HG02970 (cell line): Measurements from ENCODE around the gene FBXL2.
"Not testable (repeated sequence)": the region's sequence is repeated elsewhere in the genome, so short reads cannot be mapped to it uniquely, and the experiment has no call there.

ENCODE experiments used
- ATAC-seq: cut with Tn5 transposase; IDR thresholded peaks from one replicate; pipeline ENCODE4 v1.9.1; 2021; ENCODE audit warnings: mild to moderate bottlenecking, moderate library complexity, moderate number of reproducible peaks; ENCODE audit not compliant: unreplicated experiment, low FRiP score

The FBXL2 gene

DNA sequence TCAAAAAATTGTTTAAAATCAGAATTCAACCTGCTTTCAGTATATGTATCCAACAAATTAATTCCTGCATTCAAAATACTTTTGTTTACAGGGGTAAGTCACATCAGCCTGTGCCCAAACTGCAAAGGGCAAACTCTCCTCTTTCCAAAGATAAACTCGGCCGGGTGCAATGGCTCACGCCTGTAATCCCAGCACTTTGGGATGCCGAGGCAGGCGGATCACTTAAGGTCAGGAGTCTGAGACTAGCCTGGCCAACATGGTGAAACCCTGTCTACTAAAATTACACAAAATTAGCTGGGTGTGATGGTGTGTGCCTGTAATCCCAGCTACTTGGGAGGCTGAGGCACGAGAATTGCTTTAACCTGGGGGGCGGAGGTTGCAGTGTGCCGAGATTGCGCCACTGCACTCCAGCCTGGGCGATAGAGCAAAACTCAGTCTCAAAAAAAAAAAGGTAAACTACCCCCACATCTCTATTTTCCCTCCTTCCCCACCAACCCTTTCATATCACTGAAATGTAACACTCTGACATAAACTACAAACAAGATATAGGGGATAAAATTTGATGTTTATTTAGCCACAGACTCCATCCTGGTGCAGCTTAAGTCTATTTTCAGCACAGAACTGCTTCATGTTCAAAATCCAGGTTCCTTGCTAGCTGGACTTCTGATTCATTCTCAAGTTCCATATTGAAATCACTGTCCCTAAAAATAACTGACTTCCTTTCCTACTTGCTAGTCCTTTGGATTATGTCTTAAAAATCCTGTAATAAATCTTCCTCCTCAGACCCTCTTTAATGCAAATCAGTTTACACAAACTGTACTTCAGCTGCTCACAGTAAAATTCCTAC, 147.6 kb downstream of the FBXL2 start:
- ATAC-seq, result no peak

DNA sequence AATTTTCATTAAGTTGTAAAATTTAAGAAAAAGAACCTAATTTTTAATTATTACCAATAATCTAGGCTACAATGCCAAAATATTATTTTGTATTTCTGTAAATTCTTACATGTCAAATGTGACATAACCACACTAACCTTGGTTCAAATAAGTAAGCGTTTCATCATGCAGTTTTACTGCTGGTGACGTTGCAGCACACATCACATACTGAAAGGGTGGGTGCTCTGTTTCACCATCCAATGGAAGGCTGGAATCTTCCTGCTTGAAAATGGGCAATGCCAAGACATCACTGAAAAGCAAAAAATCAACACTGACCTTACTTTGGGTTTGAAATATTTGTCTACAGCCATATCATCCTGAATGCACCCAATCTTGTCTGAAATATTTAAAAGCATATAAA, 148.2 kb downstream of the FBXL2 start:
- ATAC-seq, result no peak

DNA sequence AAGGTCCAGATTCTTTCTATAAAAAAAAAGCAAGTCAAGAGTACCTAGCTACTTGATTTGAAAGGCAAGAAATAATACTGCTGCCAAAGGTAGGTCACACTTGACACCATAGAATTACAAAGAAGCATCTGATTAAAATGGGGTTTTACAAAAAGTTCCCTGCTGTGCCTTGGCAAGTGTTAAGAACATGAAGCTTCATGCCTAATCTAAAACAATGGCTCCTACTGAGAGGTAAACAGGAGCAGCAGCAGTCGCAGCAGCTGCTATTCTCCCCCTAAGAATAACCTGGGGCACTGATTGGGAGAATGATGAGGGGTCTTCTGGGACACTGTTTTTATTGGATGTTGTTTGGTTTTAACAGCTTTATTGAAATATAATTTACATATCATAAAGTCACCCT, 148.8 kb downstream of the FBXL2 start:
- no peak for ATAC-seq

DNA sequence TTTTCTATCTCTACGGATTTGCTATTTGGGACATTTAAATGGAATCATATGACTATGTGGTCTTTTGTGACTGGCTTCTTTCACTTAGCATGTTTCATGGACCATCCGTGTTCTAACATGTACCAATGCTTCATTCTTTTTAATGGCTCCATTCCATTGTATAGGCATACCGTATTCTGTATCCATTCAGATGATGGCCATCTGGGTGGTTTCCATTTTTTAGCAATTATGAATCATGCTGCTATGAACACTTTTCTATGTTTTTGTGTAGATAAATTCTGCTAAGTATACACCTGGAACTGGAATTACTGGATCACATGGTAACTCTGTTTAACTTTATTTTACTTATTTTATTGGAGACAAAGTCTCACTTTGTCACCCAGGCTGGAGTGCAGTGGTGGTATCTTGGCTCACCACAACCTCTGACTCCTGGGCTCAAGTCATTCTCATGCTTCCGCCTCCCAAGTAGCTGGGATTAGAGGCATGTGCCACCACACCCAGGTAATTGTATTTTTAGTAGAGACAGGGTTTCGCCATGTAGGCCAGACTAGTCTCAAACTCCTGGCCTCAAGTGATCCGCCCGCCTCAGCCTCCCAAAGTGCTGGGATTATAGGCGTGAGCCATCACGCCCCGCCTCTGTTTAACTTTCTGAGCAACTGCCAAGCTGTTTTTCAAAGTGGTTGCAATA, 149.5 kb downstream of the FBXL2 start:
- no peak for ATAC-seq

DNA sequence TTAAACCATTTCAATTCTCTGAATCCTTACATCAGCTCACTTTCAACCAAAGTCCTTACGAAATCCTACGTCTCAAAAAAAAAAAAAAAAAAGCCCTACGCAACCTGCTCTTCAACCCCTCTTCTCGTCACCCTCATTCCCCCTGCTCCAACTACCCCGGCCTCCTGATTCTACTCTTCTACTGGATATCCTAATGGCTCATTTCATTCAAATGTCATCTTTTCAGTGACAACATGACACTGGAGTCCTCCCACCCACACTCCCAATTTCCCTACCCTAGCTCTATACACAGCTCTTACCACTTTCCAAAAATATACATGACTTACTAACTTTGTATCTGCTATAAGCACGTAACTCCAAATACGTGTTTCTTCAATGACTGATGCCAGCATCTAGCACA, 151.5 kb downstream of the FBXL2 start:
- ATAC-seq, result no peak

DNA sequence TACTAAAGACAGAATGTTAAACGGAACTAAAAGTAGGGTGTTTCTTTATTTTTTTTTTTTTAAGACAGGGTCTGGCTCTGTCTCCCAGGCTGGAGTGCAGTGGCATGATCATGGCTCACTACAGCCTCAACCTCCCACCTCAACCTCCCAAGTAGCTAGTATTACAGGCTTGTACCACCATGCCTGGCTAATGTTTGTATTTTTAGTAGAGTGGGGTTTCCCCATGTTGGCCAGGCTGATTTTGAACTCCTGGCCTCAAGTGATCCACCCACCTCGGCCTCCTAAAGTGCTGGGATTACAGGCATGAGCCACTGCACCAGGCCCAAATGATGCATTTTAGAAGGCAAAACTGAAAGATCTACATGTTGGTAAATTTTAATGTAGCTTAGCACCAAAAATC, 152.1 kb downstream of the FBXL2 start:
- ATAC-seq, result not testable (repeated sequence)

DNA sequence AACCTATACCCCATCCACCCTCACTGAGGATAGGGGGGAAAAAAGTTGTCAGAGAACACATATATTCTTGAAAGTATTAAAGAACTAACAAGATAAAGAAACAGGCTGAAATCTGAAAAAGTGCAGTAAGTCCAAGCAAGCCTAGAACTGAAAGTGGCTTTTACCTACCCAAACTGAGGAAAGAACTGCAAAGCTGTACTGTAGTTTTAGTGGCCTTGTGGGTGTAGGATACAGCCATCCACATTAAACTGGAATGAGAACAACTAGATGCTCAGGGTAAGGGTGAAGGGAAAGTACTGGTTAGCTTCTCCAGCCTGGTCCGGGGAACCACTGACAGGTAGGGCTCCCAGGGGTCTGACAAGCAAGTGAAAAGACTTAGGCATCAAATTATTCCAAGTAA, 152.8 kb downstream of the FBXL2 start:
- no peak for ATAC-seq

DNA sequence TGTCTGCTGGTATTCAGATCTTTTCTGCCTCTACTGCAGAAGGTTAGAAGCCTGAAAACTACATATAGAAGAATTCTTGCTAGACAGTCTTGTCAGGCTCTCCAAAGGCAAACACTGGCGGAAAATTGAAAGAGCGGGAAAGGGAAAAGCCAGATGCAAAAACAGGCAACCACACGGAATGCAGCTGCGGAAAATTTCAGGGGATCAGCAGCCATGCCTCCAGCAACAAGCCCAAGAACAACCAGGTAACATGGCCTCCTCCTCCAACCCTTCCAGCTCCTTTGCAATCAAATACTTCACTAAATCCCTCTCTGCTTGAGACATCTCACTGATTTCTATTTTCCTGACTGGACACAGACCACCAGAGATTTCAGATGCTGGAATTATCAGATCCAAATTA, 153.3 kb downstream of the FBXL2 start:
- no peak for ATAC-seq

DNA sequence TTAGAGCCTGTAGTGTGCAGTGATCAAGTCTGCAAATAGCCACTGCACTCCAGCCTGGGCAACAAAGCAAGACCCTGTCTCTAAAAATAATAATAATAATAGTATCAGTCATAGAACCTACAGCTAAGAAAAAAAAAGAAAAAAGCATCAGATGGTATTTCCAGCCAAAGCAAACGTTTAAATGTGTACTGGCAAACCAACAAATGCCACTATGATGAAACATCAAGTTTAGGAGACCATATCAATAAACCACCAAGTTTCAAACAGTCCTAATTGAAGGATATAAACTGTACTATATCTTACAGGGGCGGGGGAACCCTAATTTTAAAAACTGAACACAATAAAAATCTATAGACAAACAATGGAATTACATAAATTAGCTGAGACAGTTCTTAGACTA, 156.6 kb downstream of the FBXL2 start:
- ATAC-seq, result no peak
